GM18951 (cell line): ENCODE data around the gene RASGEF1C.

ENCODE experiments used
- POLR2A ChIP-seq: IDR thresholded peaks from 4 replicates; pipeline ENCODE4 v1.6.1; 2011; ENCODE audit warnings: mild to moderate bottlenecking; ENCODE audit not compliant: insufficient read length, insufficient read depth; ENCODE audit errors: extremely low read depth
- in situ Hi-C: fragments of 300-500 bp; cut with MboI; formaldehyde crosslinking; loops from one replicate; pipeline ENCODE4 v1.12.0; 2022; ENCODE audit warnings: low sequenced_read_pairs, mixed read lengths, inconsistent platforms; ENCODE audit not compliant: unreplicated experiment

RASGEF1C gene

DNA sequence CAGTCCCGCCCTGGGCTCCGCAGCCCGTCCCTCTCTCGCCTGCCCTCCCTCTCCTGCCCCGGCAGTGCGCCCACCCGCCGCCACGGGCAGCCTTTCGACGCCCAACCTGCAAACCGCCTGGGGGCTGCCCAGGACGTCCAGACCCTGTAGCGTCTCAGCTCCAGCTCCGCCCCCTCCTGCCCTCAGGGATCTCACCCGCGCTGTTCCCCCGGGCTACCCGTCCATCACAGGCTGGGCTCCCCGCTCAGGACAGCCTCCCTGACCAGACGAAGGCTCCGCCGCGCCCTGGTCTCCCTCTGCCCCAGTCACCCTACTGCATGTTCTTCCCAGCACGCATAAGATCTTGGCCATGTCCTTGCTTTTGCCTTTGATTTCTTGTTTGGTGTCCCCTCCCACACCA is 1.4 kb downstream of the RASGEF1C start:
- no peak for TF ChIP-seq POLR2A
- in situ Hi-C loops = no loop called here

DNA sequence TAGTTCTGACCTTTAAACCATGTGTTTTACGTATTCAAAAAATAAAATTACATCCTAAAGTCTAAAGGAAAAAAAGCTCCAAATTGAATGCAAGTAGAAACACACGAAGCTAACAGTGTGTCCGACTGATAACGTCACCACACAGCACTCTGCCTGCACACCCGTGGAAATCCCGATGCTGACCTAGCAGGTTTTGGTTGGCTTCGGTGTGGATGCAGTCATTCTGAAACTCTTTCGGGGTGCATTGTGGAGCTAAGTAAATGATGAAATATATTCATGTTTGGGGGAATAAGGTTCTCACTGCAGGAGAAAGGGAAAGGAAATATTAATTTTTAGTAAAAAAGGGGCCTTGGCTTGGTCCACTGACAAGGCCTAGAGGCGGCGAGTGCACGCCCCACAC is 2.0 kb downstream of the RASGEF1C start:
- in situ Hi-C loops = no loop called here
- TF ChIP-seq POLR2A = no peak

DNA sequence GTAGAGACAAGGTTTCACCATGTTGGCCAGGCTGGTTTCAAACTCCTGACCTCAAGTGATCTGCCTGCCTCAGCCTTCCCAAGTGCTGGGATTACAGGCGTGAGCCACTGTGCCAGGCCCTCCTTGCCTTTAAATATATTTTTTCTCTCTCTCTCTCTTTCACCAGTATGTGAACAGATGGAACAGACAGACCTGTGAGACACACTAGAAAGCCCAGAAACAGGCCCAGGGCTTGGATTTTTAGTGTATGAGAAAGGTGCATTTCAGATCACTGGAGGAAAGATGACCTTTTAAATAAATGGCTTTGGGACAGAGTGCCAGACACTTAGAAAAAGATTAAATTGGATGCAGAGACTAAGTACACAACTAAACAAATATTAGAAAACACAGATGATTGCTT is 3.1 kb downstream of the RASGEF1C start:
- in situ Hi-C loops = no loop called here
- no peak for TF ChIP-seq POLR2A

DNA sequence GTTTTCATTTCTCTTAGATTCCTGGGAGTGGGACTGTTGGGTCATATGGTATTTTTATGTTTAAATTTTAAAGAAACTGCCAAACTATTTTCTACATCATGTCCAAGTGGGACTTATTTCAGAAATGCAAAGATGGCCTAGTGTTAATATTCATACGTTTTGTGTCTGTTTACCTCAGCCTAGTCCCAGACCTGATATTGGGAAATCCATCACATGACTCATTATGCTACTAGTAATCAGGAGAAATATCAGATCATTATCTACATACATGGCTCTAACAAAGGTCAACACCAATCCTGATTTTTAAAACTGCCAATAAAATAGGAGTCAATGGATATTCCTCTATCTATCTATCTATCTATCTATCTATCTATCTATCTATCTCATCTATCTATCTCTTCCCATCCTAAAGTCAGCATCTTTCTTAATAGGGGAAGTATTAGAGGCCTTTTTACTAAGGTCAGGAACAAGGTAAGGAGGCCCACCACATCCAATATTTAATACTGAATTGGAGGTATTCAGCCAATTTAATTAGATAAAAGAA is 4.7 kb downstream of the RASGEF1C start:
- in situ Hi-C loops = no loop called here
- no peak for TF ChIP-seq POLR2A

DNA sequence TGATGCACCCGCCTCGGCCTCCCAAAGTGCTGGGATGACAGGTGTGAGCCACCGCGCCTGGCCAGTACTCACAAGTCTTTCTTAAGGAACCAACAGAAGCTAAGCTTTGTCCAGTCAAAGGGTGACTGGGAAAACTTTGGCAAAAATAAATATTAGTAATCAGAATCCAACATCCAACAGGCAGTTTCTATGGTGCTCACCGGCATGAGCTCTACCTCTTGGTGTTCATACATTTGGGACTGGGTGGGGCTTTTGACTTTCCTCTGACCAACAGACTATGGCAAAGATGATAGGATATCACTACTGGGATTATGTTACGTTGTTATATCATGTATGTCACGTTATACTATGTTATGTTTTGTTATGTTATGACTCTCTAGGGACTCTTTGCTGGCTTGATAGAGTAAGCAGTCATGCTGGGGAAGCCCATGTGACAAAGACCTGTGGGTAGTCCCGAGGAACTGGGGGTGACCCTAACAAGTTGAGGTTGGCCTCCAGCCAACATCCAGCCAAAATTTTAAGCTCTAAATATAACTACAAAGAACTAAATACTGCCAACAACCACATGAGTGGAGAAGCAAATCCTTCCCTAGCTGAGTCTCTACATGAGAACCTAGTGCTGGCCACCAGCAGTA is 6.0 kb downstream of the RASGEF1C start:
- TF ChIP-seq POLR2A = no peak
- in situ Hi-C loops = no loop called here

DNA sequence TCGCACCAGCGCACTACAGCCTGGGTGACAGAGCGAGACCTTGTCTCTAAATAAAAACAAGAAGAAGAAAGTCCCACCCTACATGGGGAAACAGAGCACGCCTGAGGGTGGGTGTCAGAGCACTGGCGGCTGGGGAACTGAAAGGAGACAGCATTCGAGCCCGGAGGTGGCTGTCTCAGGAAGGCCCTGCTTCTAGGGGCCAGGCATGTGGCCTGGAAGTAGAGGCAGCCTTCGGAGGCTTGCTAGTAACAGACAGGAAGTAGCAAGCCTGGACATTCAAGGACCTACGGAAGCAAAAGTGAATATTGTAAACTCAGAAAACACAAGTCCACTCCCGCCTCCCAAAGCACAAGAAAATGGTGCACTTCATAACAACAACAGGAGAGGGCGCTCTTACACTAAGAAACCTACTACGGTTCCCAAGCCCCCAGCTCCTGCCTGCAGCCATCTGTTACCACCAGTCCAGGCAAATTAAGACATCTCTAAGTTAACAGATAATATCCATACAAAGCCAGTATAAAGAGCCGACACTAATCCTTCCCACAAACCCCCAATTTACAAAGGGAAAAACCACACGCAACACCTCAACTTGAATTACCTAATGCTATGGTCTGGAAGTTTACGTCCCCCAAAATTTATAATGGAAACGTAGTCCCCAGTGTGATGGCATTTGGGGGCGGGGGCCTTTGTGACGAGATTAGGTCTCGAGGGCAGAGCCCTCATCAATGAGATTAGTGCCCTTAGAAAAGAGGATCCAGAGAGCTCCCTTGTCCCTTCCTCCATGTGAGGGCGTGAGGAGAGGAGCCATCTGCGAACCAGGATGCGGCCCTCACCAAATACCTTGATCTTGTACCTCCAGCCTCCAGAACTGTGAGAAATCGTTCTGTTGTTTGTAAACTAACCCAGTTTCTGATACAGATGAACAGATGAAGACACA is 7.7 kb downstream of the RASGEF1C start:
- in situ Hi-C loops = no loop called here
- TF ChIP-seq POLR2A = no peak

DNA sequence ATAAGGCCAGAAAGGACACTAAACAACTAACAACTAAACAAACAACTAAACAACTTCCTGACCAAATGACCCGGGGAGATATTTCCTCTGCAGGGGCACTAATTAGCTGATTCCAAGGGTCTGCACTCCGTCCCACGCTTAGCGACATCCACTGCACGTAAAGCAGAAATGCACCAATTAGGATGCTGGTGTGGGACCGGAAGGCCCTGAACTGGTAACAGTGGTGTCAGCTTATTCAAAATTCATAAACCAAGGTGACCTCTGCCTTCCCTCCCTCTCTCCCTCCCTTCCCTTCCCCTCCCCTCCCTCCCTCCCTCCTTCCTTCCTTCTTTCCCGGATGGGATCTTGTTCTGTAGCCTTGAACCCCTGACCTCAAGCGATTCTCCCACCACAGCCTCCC is 9.6 kb downstream of the RASGEF1C start:
- in situ Hi-C loops = no loop called here

DNA sequence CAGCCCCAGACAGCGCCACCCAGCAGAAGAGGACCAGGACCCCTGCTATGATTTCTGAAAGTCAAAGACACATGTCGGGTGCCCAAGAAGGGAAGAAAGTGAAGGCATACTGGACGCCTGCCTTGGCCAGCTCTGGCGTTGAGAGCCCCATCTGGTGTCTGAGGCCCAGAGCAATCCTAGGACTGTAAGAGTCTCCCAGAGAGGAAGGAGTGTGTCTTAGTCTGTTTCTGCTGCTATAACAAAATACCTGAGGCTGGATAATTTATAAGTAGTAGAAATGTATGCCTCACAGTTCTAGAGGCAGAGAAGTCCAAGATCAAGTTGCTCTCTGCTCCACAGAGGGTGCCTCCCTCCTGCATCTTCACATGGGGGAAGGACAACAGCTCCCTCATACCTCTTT is 10.8 kb downstream of the RASGEF1C start:
- in situ Hi-C loops = no loop called here
- no peak for TF ChIP-seq POLR2A

More for the DNA sequence above, 9.6 kb downstream of the RASGEF1C start:
- no peak for TF ChIP-seq POLR2A

DNA sequence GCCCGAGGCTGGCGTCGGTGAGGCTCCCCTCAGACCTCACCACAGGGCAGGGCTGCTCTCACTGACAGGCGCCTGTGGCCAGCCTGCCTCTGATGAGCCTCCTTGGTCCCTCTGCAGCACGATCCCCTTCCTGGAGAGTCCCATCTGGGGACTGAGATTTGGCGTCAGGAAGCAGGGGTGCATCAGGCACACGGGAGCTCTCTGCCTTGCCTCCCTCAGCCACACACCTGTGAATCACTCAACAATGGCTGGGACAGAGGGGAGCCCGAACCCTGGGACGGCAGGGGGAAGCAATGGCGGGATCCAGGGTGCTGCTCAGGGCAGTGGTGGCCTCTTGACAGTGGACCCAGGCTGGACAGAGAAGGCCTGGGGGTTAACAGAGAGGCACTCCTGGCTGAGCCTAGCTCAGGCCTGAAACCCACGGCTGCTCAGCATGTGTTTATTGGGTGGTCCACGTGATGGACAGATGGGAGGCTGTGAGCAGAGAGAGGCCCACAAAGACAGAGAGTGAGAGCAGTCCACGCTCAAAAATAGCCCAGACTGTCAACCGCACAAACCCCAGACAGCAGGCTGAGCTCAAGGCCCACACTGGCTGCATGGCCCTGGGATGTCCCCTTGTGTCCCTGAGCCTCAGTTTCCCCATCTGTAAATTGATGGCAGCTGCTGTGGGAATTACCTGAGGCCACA is 11.9 kb downstream of the RASGEF1C start:
- in situ Hi-C loops = no loop called here
- no peak for TF ChIP-seq POLR2A

DNA sequence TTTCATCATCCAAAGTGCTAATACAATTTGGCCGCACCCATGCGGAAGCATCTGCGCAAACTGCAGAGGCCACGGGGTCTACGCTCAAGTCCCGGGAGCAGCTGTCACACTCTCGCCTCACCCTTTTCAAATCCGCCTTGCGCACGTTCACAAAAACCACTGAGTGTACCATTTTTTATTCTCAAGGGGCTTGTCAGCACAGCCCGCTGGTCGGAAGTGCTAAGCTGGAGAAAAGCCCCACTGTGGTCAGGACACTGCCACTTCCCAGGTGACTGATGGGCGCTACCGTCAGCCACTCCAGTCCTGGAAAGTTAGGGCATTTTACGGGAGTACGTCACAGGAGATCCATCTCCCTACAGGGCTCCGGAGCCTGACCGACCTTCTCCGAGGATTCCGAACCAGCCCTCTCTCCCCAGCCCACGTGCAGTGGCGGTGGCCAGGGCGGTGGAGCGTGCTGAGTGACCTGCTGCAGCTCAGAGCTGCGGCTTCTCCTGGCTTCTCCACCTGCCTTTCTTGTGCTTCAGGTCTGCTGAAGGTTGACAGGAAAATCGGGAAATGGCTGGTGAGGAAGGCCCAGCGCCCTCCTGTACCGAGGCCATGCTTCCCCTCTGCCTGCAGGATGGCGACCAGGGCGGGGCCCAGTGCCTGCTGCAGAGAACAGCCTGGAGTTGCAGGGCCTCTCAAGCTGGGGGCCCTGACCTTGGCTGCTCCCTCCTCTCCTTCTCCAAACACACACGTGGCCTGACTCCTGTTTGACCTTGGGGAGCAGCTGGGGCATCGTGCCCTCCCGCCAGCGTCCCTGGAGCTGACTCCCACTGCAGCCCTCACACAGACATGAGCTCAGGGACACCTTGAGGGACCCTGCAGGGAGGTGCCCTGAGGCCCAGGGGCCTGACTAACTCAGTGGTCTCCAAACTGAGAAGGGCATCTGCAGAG is 14.3 kb downstream of the RASGEF1C start:
- TF ChIP-seq POLR2A = no peak
- in situ Hi-C loops = no loop called here

DNA sequence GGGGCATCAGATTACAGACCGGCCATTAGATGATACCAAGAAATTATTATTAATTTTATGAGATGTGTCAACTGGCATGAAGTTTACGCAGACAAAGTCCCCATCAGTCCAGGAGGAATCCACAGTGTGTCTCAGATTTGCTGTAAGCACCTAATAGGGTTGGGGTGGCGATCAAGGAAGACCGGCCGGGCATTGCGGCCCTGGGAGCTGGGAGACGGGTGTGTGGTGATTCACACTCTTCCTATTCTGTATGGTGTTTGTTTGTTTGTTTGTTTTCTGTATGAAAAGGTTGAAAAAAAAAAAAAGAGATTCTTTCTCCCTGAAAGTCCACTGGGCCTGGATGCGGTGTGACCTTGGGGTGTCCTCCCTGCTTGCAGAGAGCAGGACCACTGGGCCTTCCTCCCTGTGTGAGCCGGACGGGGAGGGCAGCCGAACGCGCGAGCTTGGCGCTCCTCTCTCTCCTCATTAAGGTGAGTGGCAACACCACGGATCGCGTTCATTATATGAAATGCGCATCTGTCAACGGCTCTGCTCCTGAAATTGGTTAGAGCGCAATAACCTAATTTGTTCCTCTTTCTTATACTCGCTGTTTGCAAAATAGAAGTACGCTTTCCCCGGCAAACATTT is 15.1 kb downstream of the RASGEF1C start:
- TF ChIP-seq POLR2A = no peak
- in situ Hi-C loops = no loop called here

DNA sequence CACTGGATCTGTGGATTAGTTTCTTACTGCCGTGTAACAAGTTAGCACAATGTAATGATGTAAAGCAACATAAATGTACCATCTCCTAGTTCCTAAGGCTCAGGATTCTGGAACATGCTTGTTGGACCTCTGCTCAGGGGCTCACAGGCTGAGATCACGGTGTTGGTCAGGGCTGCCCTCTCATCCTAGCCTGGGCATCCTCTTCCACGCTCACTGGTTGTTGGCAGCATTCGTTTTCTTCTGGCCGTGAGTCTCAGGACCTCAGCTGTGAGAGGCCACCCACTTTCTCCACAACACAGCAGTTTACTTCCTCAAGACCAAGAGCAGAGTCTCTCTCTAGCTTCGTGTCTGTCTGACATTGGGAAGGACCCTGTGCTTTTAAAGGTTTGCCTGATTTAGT is 17.3 kb downstream of the RASGEF1C start:
- TF ChIP-seq POLR2A = no peak
- in situ Hi-C loops = no loop called here

DNA sequence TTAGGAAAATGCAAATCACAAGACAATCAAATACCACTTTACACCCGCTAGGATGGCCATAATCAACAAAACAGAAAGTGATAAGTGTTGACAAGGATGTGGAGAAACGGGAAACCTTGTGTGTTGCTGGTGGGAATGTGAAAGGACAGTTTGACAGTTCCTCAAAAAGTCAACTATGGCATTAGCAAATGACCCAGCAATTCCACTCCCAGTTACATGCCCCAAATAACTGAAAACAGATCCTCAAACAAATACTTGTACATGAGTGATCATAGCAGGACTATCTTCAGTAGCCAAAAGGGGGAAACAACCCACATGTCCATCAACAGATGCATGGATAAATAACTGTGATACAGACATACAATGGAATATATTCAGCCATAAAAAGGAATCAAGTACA is 21.2 kb downstream of the RASGEF1C start:
- in situ Hi-C loops = no loop called here
- TF ChIP-seq POLR2A = no peak
